ENCODE results near the gene BCL11B.
A peak's percentile ranks its signal among the peaks of the same experiment; 100 is the strongest.

BCL11B gene

DNA sequence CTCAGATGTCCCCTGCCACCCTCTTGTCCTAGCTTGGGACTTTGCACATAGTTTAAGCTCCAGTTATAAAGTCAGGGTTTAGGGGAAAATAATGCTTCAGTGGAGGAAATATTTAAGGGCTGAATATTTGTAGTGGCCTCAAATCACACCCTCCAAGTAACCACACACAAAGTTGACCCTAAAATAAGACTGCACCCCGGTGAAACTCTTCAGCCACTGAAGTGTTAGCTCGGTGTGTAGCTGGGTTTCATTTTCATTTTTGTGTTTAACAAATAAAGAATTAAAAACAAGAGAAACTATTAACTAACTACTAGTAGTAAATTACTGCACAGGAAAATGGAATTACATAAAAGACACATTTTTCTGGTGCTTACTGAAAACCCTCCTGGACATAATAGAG, 14.8 kb upstream of the BCL11B start:
- no peak for DNase-seq

DNA sequence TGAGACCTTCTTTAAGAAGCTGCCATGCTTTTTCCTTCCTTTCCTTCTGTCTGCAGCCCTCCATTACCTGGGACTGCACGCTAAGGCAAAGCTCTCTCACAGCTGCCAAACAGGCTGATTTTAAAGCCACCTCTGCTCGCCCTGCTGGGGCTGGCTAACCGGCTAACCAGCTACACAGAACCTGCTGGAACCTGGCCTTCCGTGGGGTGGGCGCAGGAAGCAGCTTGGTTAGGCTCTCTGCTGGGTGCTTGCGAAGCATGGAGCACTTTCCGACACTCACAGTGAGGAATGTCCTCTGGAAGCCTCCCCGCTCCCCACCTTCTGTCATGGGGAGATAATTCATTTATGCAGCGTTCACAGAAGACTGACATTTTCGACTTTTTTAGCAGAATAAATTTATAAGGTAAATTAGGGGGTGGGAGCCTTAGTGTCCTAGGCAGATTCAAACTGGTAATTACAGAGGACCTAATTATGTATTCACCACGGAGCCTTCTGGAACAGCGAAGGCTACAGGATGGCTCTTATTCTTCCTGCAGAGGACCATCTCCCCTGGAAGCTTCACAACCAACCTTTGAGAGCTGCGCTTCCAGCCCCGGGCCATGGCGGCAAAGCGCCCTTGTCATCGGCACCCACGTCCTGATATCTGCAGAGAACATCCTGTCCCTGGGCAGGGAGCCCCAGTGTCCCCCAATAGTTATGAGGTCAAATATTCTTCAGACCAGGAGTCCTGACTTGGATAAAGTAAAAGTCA, 12.4 kb upstream of the BCL11B start:
- DNase-seq: no peak

DNA sequence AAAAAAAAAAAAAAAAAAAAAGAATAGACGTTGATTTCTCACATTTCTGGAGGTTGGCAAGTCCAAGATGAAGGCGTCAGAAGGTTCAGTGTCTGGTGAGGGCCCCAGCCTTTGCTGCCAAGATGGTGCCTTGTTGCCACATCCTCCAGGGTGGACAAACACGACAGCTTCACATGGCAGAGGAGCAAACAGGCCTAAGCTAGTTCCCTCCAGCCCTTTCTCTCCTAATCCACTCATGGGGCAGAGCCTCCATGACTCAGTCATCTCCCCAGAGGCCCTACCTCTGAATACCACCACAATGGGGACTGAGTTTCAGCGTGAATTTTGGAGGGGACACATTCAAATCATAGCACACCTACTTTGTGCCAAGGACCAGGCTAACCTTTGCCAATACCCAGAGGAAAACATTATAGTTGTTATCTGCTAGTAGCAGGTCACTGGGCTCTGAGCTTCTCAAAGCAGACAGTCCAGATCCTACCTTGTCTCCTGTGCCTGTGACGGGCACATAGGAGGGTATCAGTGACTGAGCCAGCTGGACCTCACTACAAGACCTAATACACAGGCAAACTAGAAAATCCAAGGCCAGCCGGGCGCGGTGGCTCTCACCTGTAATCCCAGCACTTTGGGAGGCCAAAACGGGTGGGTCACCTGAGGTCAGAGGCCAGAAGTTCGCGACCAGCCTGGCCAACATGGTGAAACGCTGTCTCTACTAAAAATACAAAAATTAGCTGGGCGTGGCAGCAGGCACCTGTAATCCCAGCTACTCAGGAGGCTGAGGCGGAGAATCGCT, 10.5 kb upstream of the BCL11B start:
- DNase-seq: no peak

GRCh38 chr14:99281396-99281795, 9.4 kb upstream of the BCL11B start:
- DNase-seq: no peak

DNA sequence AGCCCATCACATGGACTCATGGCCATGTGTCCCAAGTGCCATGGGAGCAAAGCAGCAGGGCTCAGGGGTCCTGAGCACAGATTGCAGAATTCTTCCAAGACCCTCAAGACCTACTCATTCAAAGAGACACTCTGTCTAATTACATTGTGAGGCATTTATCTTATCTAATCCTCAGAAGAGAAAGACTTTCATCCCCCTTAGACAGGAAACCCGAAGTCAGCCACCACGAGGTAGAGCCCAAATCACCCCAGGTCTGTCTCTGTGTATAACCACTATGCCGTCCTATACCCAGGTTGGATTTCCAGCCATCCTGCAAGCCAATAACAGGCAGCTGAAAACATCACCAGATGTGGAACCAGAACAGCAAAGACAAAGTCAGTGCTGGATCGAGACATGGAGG, 8.9 kb upstream of the BCL11B start:
- DNase-seq: no peak

DNA sequence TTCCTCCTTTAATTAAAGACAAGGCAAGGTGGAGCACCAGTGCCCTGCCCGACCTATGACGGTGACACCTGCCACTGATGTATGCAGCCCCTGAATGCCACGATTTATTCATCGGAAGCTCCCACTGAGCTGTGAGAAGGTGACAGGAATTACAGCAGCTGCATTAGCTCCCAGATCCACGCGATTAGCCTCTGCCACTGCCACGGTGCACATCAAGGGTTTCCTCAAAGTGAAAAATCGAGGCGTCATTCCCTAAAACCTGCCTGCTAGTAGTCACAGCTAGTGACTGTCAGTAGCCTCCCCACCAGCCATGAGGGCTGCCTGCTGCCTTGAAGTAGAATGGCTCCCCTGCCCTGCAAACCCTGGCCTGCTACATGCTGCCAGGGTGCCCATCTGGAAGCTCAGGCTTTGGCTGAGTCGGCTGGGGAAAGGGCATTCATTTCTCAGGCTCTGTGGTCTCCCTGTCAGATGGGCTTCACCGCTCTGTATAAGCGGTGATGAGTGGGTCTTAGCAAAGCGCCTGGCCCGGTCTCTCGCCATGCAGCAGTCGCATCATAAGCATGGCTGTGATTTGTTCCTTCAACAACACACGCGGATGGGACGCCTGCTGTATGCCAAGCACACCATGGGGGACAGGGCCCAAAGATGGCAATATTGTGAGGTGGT, 8.2 kb upstream of the BCL11B start:
- DNase-seq: no peak

GRCh38 chr14:99278836-99279235, 6.8 kb upstream of the BCL11B start:
- no peak for DNase-seq

GRCh38 chr14:99277530-99277929, 5.5 kb upstream of the BCL11B start:
- DNase-seq: no peak

- no peak for DNase-seq
Measured at GRCh38 chr14:99276482-99276881, 4.5 kb upstream of the BCL11B start.

GRCh38 chr14:99275222-99275584, 3.2 kb upstream of the BCL11B start:
- no peak for DNase-seq

DNA sequence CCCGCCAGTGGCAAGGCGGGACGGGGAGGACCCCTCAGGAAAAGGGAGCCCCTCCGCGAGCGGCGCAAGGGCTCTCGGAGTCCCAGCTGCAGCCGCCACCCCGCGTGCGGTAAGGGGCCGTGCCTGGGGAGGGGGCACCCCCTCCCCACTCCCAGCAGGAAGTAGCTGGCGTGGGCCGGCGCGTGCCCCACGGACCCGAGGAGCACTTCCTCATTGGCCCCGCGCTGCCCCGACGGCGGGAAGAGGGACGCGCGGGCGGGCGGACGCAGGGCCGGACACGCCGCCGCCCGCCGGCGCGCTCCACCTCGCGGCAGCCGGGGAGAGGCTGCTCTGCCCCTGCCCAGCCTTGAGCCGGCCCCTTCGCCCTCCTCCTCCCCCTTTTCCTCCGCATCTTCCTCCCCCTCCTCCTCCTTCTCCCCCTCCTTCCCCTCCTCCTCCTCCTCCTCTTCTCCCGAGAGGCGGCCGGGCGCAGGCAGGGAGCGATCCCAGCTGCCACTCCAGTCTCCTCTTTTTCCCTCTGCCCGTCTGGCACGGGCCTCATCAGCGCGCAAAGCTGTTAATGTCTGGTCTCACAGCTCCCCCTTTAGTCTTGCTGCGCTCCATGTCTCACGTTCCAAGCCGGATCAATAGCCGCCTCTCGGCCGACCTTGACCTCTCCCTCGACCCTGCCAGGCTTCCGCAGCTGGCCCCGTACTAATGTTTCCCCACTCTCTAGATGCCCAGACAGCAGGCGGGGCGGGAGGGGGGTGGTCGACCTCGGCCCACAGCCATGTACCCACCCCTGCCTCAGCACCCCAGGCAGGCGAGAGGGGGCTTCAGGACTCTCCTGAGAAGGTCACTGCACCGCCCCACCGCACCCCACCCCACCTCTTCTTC, 2.6 kb upstream of the BCL11B start:
- DNase-seq: peak; percentile 91

- peak; percentile 7 for DNase-seq
Measured at GRCh38 chr14:99273766-99274345, 1.9 kb upstream of the BCL11B start.

- peak; percentile 28 for DNase-seq
Measured at GRCh38 chr14:99272899-99273765, 1.1 kb upstream of the BCL11B start.

DNA sequence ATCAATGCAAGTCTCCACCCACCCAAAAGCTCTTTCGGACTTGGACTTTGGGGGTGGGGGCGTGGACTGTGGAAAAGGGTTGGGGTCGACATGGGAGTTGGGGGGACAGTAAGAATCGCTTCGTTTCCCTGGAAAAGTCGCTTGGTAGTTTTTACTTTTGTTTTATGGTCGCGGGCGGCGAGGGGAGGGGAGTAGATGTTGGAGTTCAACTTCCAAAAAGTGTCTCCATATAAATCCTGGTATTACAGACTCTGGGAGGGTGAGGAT, 568 bp upstream of the BCL11B start:
- DNase-seq: no peak

DNA sequence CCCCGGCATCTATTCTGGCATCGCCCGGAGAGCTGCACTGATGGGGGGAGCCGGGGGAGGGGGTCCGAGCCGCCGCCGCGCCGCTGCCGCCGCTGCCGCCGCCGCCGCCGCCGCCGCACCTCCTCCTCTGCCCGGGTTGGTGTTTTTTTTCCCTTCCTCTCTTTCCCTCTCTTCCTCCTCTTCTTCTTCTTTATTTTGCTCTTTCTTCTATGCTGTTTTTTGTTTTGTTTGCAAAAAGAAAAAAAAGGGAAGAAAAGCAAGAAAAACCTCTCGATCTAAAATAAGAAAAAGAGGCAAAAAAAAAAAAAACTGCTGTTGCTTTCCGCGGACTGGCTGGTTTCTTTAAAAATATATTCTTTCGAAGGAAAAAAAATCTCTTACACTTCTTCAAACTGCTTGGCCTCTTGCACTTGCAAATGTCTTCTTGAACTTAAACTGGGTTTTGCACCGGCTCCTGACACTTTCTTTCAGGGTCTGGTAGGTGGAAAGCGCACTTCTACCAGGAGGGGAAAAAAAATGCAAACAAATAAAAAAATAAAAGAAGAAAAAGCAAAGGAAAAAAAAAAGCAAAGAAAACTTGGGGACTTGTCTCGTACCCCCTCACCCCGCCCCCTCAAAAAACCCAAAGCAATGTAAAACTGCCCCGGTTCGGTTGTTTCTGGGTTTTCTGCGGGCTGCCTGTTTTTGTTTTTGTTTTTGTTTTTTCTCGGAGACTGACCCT, 616 bp downstream of the BCL11B start:
- DNase-seq: no peak

DNA sequence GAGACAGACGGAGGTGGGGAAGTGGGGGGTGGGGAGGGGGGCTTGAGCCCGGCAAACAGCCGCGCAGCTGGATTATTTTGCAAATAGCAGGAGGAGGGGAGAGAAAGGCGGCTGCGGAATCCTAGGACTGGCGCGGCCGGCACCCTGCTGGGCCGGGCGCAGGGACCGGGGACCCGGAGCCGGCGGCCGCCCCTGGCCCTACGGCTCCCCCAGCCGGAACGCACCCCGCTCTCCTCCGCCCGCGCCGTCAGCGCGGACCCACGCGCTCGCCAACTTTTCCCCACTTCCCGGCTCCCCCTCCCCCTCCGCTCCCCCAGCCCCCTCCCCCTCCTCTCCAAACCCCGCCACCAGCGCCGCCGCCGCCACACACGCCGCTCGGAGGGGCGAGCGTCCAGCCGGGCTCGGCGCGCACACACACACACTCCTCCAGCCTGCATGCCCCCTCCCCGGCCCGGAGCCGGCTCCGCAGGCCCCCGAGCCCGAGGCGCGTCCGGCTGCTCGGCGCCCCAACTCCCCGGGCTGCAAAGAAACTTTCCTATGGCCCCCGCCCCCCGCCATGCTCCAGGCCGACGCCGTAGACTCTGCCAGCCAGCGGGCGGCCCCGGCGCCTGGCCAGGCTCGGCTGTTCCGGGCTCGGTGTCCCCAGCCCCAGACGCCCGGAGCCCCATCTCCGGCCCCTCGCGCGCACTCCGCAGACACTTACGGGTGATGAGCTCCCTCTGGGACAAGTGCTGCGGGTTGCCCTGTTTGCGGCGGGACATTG, 1.4 kb downstream of the BCL11B start:
- DNase-seq: peak; percentile 13

DNA sequence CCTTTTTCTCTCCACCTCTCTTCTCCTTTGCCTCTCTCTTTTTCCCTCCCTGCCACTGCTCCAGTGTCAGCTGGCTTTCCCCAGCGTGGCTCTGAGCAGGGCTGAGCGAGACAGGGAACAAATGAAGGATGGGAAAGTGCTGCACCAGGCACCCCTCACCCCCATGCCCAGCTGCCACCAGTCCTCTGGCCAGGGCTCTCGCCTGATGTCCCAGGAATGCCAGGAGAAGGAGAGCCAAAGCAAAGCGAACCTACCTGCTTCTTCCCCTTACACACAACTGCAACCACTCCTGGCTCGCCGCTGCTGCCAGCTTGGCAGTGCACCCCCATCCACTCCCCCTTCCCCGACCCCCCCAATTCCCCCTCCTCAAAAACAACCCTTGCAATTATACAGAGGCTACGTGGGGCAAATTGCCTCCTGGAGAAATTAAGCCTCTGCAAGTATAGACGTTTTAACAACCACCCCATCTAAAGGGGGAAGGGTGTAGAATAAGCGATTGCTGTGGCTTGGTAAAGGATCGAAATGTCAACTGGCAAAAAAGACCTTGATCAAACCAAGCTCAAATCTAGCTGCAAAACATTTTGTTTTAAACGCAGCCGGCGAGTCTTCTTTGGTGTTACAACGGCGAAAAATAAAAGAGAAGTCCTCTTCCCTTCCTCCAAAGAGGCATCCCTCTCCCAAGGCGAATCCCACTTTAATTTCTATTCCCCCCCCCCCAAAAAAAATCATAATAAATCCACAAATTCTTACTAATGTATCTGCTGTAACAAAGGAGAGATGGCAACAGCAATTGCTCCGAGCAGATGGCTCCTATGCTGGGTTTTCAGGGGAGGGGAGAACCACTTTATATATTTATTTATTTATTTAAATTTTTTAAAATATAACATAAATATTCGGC, 2.9 kb downstream of the BCL11B start:
- no peak for DNase-seq

GRCh38 chr14:99267837-99268781, 3.9 kb downstream of the BCL11B start:
- DNase-seq: peak; percentile 36
